ENCODE data around the gene MCC.

Gene MCC

DNA sequence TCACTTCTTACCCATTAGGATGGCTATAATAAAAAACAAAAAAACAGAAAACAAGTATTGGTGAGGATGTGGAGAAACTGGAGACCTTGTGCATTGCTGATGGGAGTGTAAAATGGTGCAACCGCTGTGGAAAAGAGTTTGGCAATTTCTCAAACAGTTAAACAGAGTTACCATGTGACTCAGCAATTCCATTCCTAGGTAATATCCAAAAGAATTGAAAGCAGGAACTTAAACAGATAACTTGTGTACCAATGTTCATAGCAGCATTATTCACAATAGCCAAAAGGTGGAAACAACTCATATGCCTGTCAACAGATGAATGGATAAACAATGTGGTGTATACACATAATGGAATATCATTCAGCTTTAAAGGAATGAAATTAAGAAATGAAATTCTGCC lies 482.8 kb downstream of the MCC start:
- no peak for DNase-seq

- DNase-seq = no peak
Measured at GRCh38 chr5:113003763-113004162, 484.5 kb downstream of the MCC start.

- DNase-seq = no peak
Measured at GRCh38 chr5:113002423-113002822, 485.8 kb downstream of the MCC start.

GRCh38 chr5:113000466-113000865 lies 487.8 kb downstream of the MCC start:
- no peak for DNase-seq

DNA sequence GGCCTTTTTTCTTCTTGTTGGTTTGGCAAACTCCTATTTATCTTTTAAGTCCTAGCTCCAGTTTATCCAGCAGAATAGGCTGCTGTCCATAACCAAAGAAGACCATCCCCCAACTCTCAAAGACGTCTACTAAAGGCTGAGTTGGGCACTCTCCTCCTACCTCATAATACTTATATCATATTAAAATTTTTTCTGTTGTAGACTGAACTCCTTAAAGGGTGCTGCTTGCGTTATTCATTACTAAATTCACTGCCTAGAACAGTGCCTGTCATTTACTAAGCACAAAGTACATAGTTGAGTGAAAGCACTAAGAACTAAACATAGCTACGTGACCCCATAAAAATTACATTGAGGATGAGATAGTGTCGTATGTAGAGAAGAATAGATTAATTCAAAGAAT lies 490.0 kb downstream of the MCC start:
- no peak for DNase-seq

GRCh38 chr5:112996830-112997374 lies 491.4 kb downstream of the MCC start:
- no peak for DNase-seq

GRCh38 chr5:112995764-112996618 lies 492.3 kb downstream of the MCC start:
- DNase-seq = peak; percentile 85

DNA sequence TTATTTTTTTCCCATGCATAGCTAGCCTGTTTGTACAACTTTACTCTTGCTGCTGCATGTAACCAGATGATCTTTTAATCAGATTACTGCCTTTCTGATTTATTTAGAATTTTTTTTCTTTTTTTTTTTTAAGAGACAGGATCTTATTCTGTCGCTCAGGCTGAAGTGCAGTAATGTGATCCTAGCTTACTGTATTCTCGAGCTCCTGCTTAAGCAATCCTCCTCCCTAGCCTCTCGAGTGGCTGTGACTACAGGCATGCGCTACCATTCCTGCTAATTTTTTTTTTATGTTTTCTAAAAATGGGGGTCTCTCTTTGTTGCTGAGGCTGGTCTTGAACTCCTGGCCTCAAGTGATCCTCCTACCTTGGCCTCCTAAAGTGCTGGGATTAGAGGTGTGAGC lies 502.0 kb downstream of the MCC start:
- DNase-seq = no peak

DNA sequence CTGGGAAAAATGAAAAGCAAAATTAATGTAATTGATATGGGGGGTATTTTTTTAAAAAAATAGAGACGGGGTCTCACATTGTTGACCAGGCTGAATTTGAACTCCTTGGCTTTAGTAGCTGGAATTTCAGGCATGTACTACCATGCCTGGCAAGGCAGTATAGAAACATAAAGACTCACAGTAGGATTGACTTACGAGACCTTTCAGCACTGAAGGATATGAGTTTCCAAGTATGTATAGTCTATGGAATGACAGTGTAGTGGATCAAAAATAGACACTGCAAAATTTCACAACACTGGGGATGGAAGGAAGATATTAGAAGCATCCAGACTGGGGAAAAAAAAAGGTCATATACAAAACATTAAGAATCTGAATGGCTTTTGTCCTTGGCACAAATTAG lies 504.9 kb downstream of the MCC start:
- DNase-seq = no peak

DNA sequence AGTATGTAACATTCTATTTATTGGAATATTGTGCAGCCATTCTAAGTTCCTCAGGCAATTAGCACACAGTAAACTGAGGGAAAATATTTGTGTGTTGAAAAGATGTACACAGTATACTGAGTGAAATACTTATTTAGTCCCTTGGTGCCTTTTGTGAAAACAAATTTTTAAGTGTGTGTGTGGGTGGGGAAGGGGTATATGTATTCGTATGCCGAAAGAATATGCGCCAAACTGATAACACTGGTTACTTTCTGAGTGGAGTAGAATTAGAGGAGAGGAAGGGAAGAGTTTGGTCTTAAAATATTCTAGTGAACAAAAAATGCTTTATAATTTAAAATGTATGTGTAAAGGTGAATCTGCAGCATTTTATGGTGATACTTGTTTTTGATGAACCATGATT lies 508.5 kb downstream of the MCC start:
- DNase-seq = no peak

DNA sequence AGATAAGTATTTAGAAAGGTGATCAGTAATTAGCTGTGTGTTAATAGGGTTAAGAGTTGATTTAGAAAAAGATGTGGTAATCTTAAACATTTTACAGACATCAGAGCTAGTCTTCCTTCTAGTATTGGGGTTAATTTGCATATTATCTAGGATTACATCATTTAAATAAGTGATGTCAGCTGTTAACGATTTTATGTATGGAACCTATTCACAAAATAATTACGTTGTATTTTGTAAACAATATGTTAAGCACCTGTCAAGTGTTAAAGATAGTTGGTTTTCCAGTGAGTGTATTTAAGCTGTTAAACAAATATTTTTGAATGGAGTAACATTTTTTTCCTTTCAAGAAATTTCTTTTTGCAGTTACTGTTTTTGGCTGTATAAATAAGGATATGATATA lies 509.4 kb downstream of the MCC start:
- no peak for DNase-seq

DNA sequence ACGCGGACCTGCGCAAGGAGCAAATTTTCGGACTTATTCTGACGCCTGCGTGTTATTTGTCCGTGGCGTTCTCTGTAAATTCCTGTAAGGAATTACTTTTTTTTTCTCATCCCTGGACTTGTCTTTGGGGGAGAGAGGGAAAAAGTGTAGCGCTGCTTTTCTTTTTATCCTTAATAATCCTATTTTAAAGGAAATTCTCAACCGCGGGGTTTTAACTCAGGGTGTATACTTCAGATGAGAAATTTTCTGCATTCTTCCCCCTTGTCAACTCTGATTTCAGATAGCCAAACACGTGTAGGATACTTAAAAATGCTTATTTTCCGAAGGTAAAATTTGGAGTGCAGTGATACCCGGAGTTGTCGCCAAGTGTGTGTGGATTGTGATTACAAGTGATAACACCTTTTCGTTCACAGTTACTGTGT lies 510.8 kb downstream of the MCC start:
- no peak for DNase-seq

GRCh38 chr5:112976432-112977309 lies 511.6 kb downstream of the MCC start, which contains the start of gene DCP2:
Gene DCP2 (plus strand): TSS chr5:112976798. CDS start chr5:112976934, 136 bp downstream.
- DNase-seq = peak; percentile 96

GRCh38 chr5:112975721-112976431 lies 512.4 kb downstream of the MCC start:
- DNase-seq = peak; percentile 28

DNA sequence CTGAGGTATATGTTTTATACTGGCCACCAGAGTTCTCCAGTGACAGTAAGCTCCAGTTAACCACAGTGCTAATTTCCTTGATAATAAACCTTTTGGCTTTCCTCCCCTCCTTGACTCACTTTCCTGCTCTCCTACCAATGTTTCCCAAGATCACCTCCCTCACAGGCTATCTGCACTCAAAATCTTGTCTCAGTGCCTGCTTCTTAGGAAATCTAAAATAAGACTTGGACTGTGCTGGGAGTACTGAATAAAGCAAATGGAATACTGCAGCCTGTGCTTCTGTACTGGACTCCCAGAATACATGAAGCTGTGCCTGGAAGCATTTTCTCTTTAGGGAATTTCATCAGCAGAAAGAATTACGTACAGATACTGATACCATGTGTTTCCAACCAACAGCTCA lies 513.4 kb downstream of the MCC start:
- no peak for DNase-seq

DNA sequence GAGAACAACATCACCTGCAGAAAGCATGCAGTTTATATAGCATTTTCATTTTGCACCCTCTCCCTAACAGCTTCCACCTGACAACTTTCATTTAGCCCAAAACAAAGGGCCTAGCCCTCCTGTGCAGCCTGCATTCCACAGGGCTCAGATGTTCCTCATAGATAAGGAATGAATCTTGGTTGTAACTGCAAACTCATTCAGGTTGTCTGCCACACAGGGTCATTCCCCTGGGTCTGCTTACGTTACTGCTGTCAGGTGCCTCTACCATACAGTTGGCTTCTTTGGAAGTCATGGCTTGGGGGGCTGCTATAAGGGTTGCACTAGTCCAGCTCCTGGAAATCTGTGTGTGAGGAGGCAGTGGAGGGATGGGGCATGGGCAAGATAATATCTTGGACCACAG lies 514.3 kb downstream of the MCC start:
- no peak for DNase-seq

GRCh38 chr5:112973036-112973435 lies 515.2 kb downstream of the MCC start:
- DNase-seq = no peak

Data from activated CD4-positive, alpha-beta T cell treated with anti-CD3 and anti-CD28 coated beads for 48 hours (primary cell).